ENCODE results near the gene KCNC4. TPM values are rescaled to one million over a fixed set of nuclear protein-coding genes. Genes with fewer than 3 reads are reported as not detected.

KCNC4 gene
- total and polyA plus RNA-seq, 2 of the 4 experiments (the other 2 are of a cell fraction): 0.18 to 2.3 TPM

DNA sequence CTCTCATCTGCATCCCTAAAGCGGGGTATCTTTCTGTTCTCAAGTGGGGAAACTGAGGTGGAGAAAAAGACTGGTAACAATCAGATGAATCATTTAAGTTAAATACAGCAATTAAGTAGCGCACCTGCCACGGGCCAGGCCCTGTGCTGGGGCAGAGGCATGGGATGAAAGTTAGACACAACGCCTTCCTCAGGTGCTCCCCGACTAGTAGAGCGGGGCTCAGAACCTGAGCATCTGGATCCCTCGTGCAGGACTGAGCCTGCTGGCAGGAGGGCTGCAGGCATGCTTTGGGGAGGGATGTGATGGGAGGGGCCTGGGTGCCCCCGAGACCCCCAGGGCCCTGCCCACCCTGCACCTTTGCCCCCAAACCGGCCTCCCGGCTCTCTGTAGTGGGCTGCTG, 14.9 kb upstream of the KCNC4 start:
- no peak overlapping the region for H3K18ac ChIP-seq (ENCODE audit: low read depth, low read length)
- WGBS, 2 experiments (ENCODE audit: extremely low coverage in 2 of 2, insufficient read length in 1 of 2): no CpG with 5 or more reads among the region's 10 CpGs
- H3K9me3 ChIP-seq (ENCODE audit: control insufficient read depth, insufficient read depth, low read length): no peaks in the 10 kb centered on the region
- H2BK20ac ChIP-seq (ENCODE audit: low read depth, low read length): no peak overlapping the region
- in situ Hi-C loops (cut with MboI; ENCODE audit: low sequenced_read_pairs): no loop called here
- no peak overlapping the region for H4K5ac ChIP-seq (ENCODE audit: low read depth, low read length)
- H3K23ac ChIP-seq (ENCODE audit: low read depth, low read length): no peak overlapping the region
- no TSS peak for BruUV-seq (replicated peaks)
- no peak for TF ChIP-seq RFX5 (IDR thresholded peaks at IDR 0.05; ENCODE audit: low read depth, low read length)
- no peak for TF ChIP-seq CEBPB (IDR thresholded peaks at IDR 0.05; ENCODE audit: low read depth, low read length)
- no peak for TF ChIP-seq MXI1 (IDR thresholded peaks at IDR 0.05; ENCODE audit: borderline replicate concordance, low read depth, low read length)
- TF ChIP-seq RAD21 (IDR thresholded peaks at IDR 0.05; ENCODE audit: low read length): no peak
- TF ChIP-seq CHD1 (IDR thresholded peaks at IDR 0.05; ENCODE audit: low read depth, low read length): no peak
- no peak overlapping the region for H4K8ac ChIP-seq (ENCODE audit: low read depth in 2 of 2, low read length in 2 of 2)
- H2BK5ac ChIP-seq (ENCODE audit: low read depth, low read length, poor library complexity, severe bottlenecking): no peak overlapping the region
- H3K4ac ChIP-seq (ENCODE audit: low read depth, low read length): no peak overlapping the region
- no peaks in the 10 kb centered on the region for H3K79me1 ChIP-seq (ENCODE audit: low read depth in 1 of 2, low read length in 2 of 2)
- no peak overlapping the region for H2BK120ac ChIP-seq (ENCODE audit: low read depth, low read length)
- no peak for ATAC-seq (ENCODE audit: low read depth)
- H3K4me3 ChIP-seq (ENCODE audit: insufficient read depth, low read depth, low read length): no peak overlapping the region
- intact Hi-C loops (cut with micrococcal nuclease): no loop called here
- H2AFZ ChIP-seq (replicated peaks; ENCODE audit: low read length, poor library complexity): no peak overlapping the region
- no peak overlapping the region for H4K91ac ChIP-seq (ENCODE audit: insufficient read depth, low read depth, low read length)
- dilution Hi-C loops (cut with HindIII; ENCODE audit: low sequenced_read_pairs, unreplicated experiment): no loop called here
- no peak for DNase-seq
- H3K56ac ChIP-seq (ENCODE audit: extremely low read depth, insufficient read depth, low read length): no peak overlapping the region
- no peak overlapping the region for H3K14ac ChIP-seq (replicated peaks; ENCODE audit: low read depth, low read length)
- H3K9me1 ChIP-seq (ENCODE audit: insufficient read depth, low read length): no peaks in the 10 kb centered on the region; the same call in 1 of the 2 replicates
- CTCF ChIA-PET: no interaction called here
- H3K4me1 ChIP-seq (ENCODE audit: control insufficient read depth, insufficient read depth, low read length): no peaks in the 10 kb centered on the region
- no peak overlapping the region for H3K9ac ChIP-seq (ENCODE audit: low read depth, low read length)
- H2AK5ac ChIP-seq (ENCODE audit: low read depth, low read length): no peak overlapping the region
- no peak overlapping the region for H2BK15ac ChIP-seq (ENCODE audit: low read depth, low read length)
- H3K27ac ChIP-seq (ENCODE audit: insufficient read depth, low read length): no peak overlapping the region
- H3K27me3 ChIP-seq (ENCODE audit: control insufficient read depth, insufficient read depth, low read length): peaks cover 10% of the 10 kb centered on the region
- no peaks in the 10 kb centered on the region for H4K20me1 ChIP-seq (ENCODE audit: insufficient read depth, low read length)
- no peak overlapping the region for H2AK9ac ChIP-seq (replicated peaks; ENCODE audit: low read depth, low read length, poor library complexity)
- H3K4me2 ChIP-seq (ENCODE audit: low read depth, low read length): no peak overlapping the region
- no peaks in the 10 kb centered on the region for H3K36me3 ChIP-seq (ENCODE audit: control insufficient read depth, insufficient read depth, low read length)
- POLR2A ChIA-PET (ENCODE audit: unreplicated experiment): no interaction called here
